Psoas muscle (tissue), 8 donors: Measurements from ENCODE around the gene SETD4. TPM values are rescaled to one million over a fixed set of nuclear protein-coding genes. Genes with fewer than 3 reads are reported as not detected.

Experiments used
- ATAC-seq, 4 donors: fragments of 200-7000 bp; cut with Tn5 transposase; one replicate each; pipeline ENCODE4 v1.9.1; 2020; ENCODE audit warnings: moderate library complexity in 3 of 4, mild to moderate bottlenecking in 2 of 4
- DNase-seq, 2 donors: peaks; one replicate each; pipeline ENCODE4 v3.0.0-alpha.2; 2020
- H3K27ac ChIP-seq: fragments of 200-600 bp; one replicate; pipeline ENCODE4 v1.8.0; 2022
- H3K27me3 ChIP-seq, 3 donors: fragments of 200-600 bp in 1 of 3; one replicate each; pipeline versions ENCODE4 v1.6.1 to v1.8.0; 2013 to 2022; ENCODE audit warnings: low read length in 2 of 3, mild to moderate bottlenecking in 2 of 3, moderate library complexity in 1 of 3; ENCODE audit not compliant: insufficient read depth in 3 of 3
- H3K36me3 ChIP-seq, 2 donors: fragments of 200-600 bp in 1 of 2; one replicate each; pipeline versions ENCODE4 v1.6.1 to v1.8.0; 2013 to 2022; ENCODE audit warnings: low read depth in 1 of 2, mild to moderate bottlenecking in 1 of 2, moderate library complexity in 1 of 2; ENCODE audit not compliant: insufficient read depth in 1 of 2
- H3K4me1 ChIP-seq: fragments of 200-600 bp; one replicate; pipeline ENCODE4 v1.8.0; 2022
- H3K4me3 ChIP-seq: fragments of 200-600 bp; one replicate; pipeline ENCODE4 v1.8.0; 2022; ENCODE audit warnings: mild to moderate bottlenecking
- H3K9me3 ChIP-seq: fragments of 200-600 bp; one replicate; pipeline ENCODE4 v1.8.0; 2022
- WGBS, 3 donors: extraction: QIAGEN DNeasy Blood & Tissue Kit; methylation state at CpG; one replicate each; pipeline versions ENCODE4 v1.1.6 to v1.1.7; 2013; 5-methylcytosine and 5-hydroxymethylcytosine counted together
- intact Hi-C, 2 donors: fragments of 100-400 bp; cut with DNase I; formaldehyde crosslinking; loops; one replicate each; pipeline versions ENCODE4 v1.11.0 to v1.14.2; 2022
- polyA plus RNA-seq, 3 donors: library from polyadenylated mRNA; stranded (reverse); fragments of 200-250 nt; gene quantifications; one replicate each; pipeline ENCODE4 v1.2.3, GENCODE V29; 2013
- total RNA-seq, 4 donors: library from RNA; stranded (reverse); fragmentation: NEBNext Ultra II Directional in 2 of 4; extraction: Animal tissue kit (Norgen Biotek cat#: 25700) in 2 of 4; gene quantifications; one replicate each; pipeline versions ENCODE4 v1.2.1 to v1.2.4, GENCODE V29; 2021 to 2023
- TF ChIP-seq, protein P1 (sequence below): fragments of 200-600 bp; IDR thresholded peaks from one replicate; pipeline ENCODE4 v1.8.0; 2022; ENCODE audit warnings: antibody characterized with exemption
- donor health status: healthy with polysubstance abuse.
- donor health status: DM: no; HTN: no; CAD: no; lungs with moderate emphysema.
- donor health status: Bipolar disorder and iron deficiency.
- donor health status: healthy.
- donor health status: DM: yes; HTN: yes; CAD: no.
- donor health status: DM: no; HTN: no; CAD: no.
- donor health status: DM: no; HTN: no; CAD: no.
- donor health status: DM: yes; HTN: yes; CAD: no.

Gene SETD4
- total and polyA plus RNA-seq, 7 donors = 6.5 to 17.9 (median 11.6) TPM

DNA sequence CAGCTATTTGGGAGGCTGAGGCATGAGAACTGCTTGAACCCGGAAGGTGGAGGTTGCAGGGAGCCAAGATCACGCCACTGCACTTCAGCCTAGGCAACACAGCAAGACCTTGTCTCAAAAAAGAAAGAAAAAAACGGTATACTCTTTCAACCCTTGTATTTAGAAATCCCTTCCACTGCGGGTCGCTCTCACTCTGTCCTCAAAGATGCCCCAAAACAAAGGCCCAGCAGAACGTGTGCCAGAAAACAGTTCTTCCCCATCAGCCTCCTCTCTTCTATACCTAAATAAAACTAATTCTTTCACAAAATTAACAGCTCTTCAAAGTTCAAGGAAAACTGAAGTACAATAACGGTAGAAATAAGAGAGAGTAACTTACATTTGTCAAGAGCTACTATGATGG lies 13.2 kb downstream of the SETD4 start:
- Histone ChIP-seq H3K4me3 (no peak overlapping the region), H3K9me3 (no peaks in the 10 kb centered on the region), H3K27me3 (no peaks in the 10 kb centered on the region), H3K36me3 (peaks cover 6 to 94% of the 10 kb centered on the region in 2 donors), H3K27ac (no peak overlapping the region), H3K4me1 (no peaks in the 10 kb centered on the region)
- ATAC-seq (no peak), DNase-seq (no peak)
- intact Hi-C loops = no loop called here
- TF ChIP-seq, protein P1, sequence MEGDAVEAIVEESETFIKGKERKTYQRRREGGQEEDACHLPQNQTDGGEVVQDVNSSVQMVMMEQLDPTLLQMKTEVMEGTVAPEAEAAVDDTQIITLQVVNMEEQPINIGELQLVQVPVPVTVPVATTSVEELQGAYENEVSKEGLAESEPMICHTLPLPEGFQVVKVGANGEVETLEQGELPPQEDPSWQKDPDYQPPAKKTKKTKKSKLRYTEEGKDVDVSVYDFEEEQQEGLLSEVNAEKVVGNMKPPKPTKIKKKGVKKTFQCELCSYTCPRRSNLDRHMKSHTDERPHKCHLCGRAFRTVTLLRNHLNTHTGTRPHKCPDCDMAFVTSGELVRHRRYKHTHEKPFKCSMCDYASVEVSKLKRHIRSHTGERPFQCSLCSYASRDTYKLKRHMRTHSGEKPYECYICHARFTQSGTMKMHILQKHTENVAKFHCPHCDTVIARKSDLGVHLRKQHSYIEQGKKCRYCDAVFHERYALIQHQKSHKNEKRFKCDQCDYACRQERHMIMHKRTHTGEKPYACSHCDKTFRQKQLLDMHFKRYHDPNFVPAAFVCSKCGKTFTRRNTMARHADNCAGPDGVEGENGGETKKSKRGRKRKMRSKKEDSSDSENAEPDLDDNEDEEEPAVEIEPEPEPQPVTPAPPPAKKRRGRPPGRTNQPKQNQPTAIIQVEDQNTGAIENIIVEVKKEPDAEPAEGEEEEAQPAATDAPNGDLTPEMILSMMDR = no peak
- 80 to 89% (median 86%) methylated on average over 7 of the region's 7 CpGs for WGBS, 3 donors

- no peak for ATAC-seq
- no peaks in the 10 kb centered on the region for H3K27me3 ChIP-seq
- H3K36me3 ChIP-seq = peaks cover 6 to 96% of the 10 kb centered on the region in 2 donors
- no peak overlapping the region for H3K27ac ChIP-seq
- TF ChIP-seq, protein P1 = no peak
- WGBS, 3 donors = 74 to 81% (median 77%) methylated on average over 1 of the region's 1 CpG
- H3K9me3 ChIP-seq = no peaks in the 10 kb centered on the region
- H3K4me1 ChIP-seq = no peaks in the 10 kb centered on the region
- intact Hi-C loops = no loop called here
- no peak for DNase-seq
- no peak overlapping the region for H3K4me3 ChIP-seq
Measured at GRCh38 chr21:36045993-36046392, 14.3 kb downstream of the SETD4 start.

- WGBS, 3 donors = 76 to 80% (median 76%) methylated on average over 10 of the region's 10 CpGs
- no peaks in the 10 kb centered on the region for H3K27me3 ChIP-seq
- intact Hi-C loops = no loop called here
- TF ChIP-seq, protein P1 = no peak
- DNase-seq (no peak), ATAC-seq (no peak)
- no peaks in the 10 kb centered on the region for H3K4me1 ChIP-seq
- H3K9me3 ChIP-seq = no peaks in the 10 kb centered on the region
- H3K36me3 ChIP-seq = peaks cover 5 to 92% of the 10 kb centered on the region in 2 donors
- no peak overlapping the region for H3K27ac ChIP-seq
- H3K4me3 ChIP-seq = no peak overlapping the region
Measured at GRCh38 chr21:36044056-36044455, 16.3 kb downstream of the SETD4 start.

- no peaks in the 10 kb centered on the region for H3K4me1 ChIP-seq
- peaks cover 9 to 96% of the 10 kb centered on the region in 2 donors for H3K36me3 ChIP-seq
- DNase-seq (no peak), ATAC-seq (no peak)
- no peak overlapping the region for H3K4me3 ChIP-seq
- 90 to 97% (median 90%) methylated on average over 1 of the region's 1 CpG for WGBS, 3 donors
- no peaks in the 10 kb centered on the region for H3K27me3 ChIP-seq
- intact Hi-C loops = no loop called here
- H3K9me3 ChIP-seq = no peaks in the 10 kb centered on the region
- TF ChIP-seq, protein P1 = no peak
- no peak overlapping the region for H3K27ac ChIP-seq
Measured at GRCh38 chr21:36041910-36042309, 18.4 kb downstream of the SETD4 start.

- no peaks in the 10 kb centered on the region for H3K9me3 ChIP-seq
- H3K4me3 ChIP-seq = no peak overlapping the region
- no peak for ATAC-seq
- 88 to 100% (median 89%) methylated on average over 2 of the region's 2 CpGs for WGBS, 3 donors
- H3K27me3 ChIP-seq = no peaks in the 10 kb centered on the region
- H3K27ac ChIP-seq = no peak overlapping the region
- peaks cover 9 to 96% of the 10 kb centered on the region in 2 donors for H3K36me3 ChIP-seq
- no peaks in the 10 kb centered on the region for H3K4me1 ChIP-seq
- no peak for DNase-seq
- TF ChIP-seq, protein P1 = no peak
- intact Hi-C loops = no loop called here
Measured at GRCh38 chr21:36040389-36040788, 19.9 kb downstream of the SETD4 start.
